ENCODE results near the gene HMOX1. TPM values are rescaled to one million over a fixed set of nuclear protein-coding genes. Genes with fewer than 3 reads are reported as not detected.

The HMOX1 gene
- total and polyA plus RNA-seq, 2 of the 8 experiments (the other 6 are each of a cell fraction or from before 2014, with no cell fraction given) = 25.0 to 41.6 TPM

- Histone ChIP-seq H3K79me2 (ENCODE audit: control insufficient read depth in 1 of 2, insufficient read depth in 2 of 2, low read length in 2 of 2) (no peaks in the 10 kb centered on the region), H3K4me2 (ENCODE audit: insufficient read depth in 1 of 2, low read depth in 2 of 2, low read length in 2 of 2) (no peak overlapping the region), H4K5ac (ENCODE audit: insufficient read length, low read depth, low read length) (no peak overlapping the region), H2BK12ac (ENCODE audit: low read depth, low read length) (no peak overlapping the region; the same call in 1 of the 2 replicates), H3K9me3 (ENCODE audit: insufficient read depth in 2 of 2, low read depth in 1 of 2, low read length in 1 of 2) (no peaks in the 10 kb centered on the region), H3K14ac (ENCODE audit: insufficient read length) (no peak overlapping the region), H2AFZ (ENCODE audit: low read length) (no peak overlapping the region), H2BK20ac (ENCODE audit: low read length) (no peak overlapping the region), H3K27me3 (replicated peaks in 1 of 4; ENCODE audit: control insufficient read depth in 3 of 4, extremely low read depth in 1 of 4, insufficient read depth in 3 of 4, low read length in 3 of 4) (no peaks in the 10 kb centered on the region), H2BK5ac (ENCODE audit: low read depth, low read length) (no peak overlapping the region), H3K79me1 (ENCODE audit: low read depth, low read length) (no peaks in the 10 kb centered on the region), H3K4me1 (replicated peaks in 1 of 4; ENCODE audit: control insufficient read depth in 3 of 4, insufficient read depth in 4 of 4, low read length in 3 of 4) (no peaks in the 10 kb centered on the region), H4K20me1 (replicated peaks in 1 of 2; ENCODE audit: control insufficient read depth in 1 of 2, insufficient read depth in 2 of 2, low read length in 2 of 2) (peaks cover 1 to 15% of the 10 kb centered on the region in 2 experiments), H3K9ac (replicated peaks in 1 of 4; ENCODE audit: extremely low read depth in 1 of 4, low read depth in 3 of 4, low read length in 3 of 4) (no peak overlapping the region), H3K23ac (ENCODE audit: insufficient read length) (no peak overlapping the region), H3K4me3 (ENCODE audit: extremely low read depth in 1 of 4, insufficient read depth in 2 of 4, low read depth in 3 of 4, low read length in 4 of 4) (no peak overlapping the region), H4K8ac (ENCODE audit: extremely low read depth, insufficient read depth, low read length) (no peak overlapping the region; the same call in 1 of the 2 replicates), H3K4ac (replicated peaks; ENCODE audit: insufficient read length, low read depth, low read length) (no peak overlapping the region), H4K91ac (replicated peaks; ENCODE audit: insufficient read length, low read length) (no peak overlapping the region), H3K18ac (ENCODE audit: extremely low read depth, low read length) (no peak overlapping the region), H3K56ac (replicated peaks; ENCODE audit: insufficient read length, low read depth, low read length) (no peak overlapping the region), H2BK15ac (ENCODE audit: low read length) (no peak overlapping the region), H2AK5ac (ENCODE audit: low read depth, low read length) (no peak overlapping the region), H3K23me2 (ENCODE audit: low read depth, low read length) (peaks cover 15% of the 10 kb centered on the region), H2BK120ac (replicated peaks; ENCODE audit: low read depth, low read length) (no peak overlapping the region), H3K36me3 (ENCODE audit: control insufficient read depth in 2 of 4, insufficient read depth in 4 of 4, low read length in 3 of 4) (peaks cover 0 to 14% (median 2%) of the 10 kb centered on the region in 4 experiments; a peak in 4 of 8 replicates), H3K27ac (ENCODE audit: low read depth, low read length) (no peak overlapping the region)
- no peak for FAIRE-seq
- ChIA-PET POLR2A (ENCODE audit: partially characterized antibody) (interaction anchor here (1.0 to 2.0 kb wide), 3 partner anchors 10 to 30 kb away, joined by 3 to 7 read pairs (median 3); no protein-coding TSS in a partner anchor), CTCF (ENCODE audit: partially characterized antibody) (interaction anchor here (0.5 to 3.4 kb wide), 6 partner anchors 11 to 281 kb away, joined by 3 to 20 read pairs (median 3); no protein-coding TSS in a partner anchor)
- DNase-seq (ENCODE audit: low read depth in 1 of 2, low spot score in 2 of 2) = no peak
- WGBS, 2 experiments (ENCODE audit: extremely low coverage in 1 of 2, insufficient coverage in 1 of 2, insufficient read length in 1 of 2, insufficient replicate concordance in 2 of 2, low coverage in 1 of 2, low lambda C conversion rate in 2 of 2, missing lambda C conversion rate in 1 of 2) = 84% methylated on average over 13 of the region's 14 CpGs; no CpG with 5 or more reads in 1 of the 2 experiments
- TF ChIP-seq ATF2 (IDR thresholded peaks at IDR 0.05; ENCODE audit: low read length) = no peak
- TF ChIP-seq NRF1 (IDR thresholded peaks at IDR 0.05; ENCODE audit: low read depth, low read length) = no peak
- no peak for TF ChIP-seq CTBP2 (IDR thresholded peaks at IDR 0.05; ENCODE audit: borderline replicate concordance, insufficient read depth, insufficient read length, low read length)
- no peak for TF ChIP-seq FOSL1 (IDR thresholded peaks at IDR 0.05; ENCODE audit: insufficient read depth, low read depth, low read length)
- no peak for TF ChIP-seq SRF (IDR thresholded peaks at IDR 0.05; ENCODE audit: low read depth, low read length)
- no peak for TF ChIP-seq ASH2L (IDR thresholded peaks at IDR 0.05; ENCODE audit: low read length)
- no peak for TF ChIP-seq KDM1A (IDR thresholded peaks at IDR 0.05; ENCODE audit: borderline replicate concordance, low read length)
These were observed 35.8 kb upstream of the HMOX1 start for GRCh38 chr22:35344956-35345690.
